ENCODE measurements around the gene CD47.

- TF ChIP-seq EZH2 (IDR thresholded peaks at IDR 0.05; ENCODE audit: insufficient read depth, low read length) = no peak
- TF ChIP-seq, protein P1, sequence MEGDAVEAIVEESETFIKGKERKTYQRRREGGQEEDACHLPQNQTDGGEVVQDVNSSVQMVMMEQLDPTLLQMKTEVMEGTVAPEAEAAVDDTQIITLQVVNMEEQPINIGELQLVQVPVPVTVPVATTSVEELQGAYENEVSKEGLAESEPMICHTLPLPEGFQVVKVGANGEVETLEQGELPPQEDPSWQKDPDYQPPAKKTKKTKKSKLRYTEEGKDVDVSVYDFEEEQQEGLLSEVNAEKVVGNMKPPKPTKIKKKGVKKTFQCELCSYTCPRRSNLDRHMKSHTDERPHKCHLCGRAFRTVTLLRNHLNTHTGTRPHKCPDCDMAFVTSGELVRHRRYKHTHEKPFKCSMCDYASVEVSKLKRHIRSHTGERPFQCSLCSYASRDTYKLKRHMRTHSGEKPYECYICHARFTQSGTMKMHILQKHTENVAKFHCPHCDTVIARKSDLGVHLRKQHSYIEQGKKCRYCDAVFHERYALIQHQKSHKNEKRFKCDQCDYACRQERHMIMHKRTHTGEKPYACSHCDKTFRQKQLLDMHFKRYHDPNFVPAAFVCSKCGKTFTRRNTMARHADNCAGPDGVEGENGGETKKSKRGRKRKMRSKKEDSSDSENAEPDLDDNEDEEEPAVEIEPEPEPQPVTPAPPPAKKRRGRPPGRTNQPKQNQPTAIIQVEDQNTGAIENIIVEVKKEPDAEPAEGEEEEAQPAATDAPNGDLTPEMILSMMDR (IDR thresholded peaks at IDR 0.05; ENCODE audit: insufficient read depth, low read depth, low read length) = no peak
Observed at GRCh38 chr3:108090049-108090700, 656 bp downstream of the CD47 start.

Measured in astrocyte (in vitro differentiated cells and primary cell).